ENCODE data around the gene MST1. TPM values are rescaled to one million over a fixed set of nuclear protein-coding genes. Genes with fewer than 3 reads are reported as not detected.

The MST1 gene
- total RNA-seq, 4 donors from 2014 or later = 1.7 to 4.7 (median 3.8) TPM

DNA sequence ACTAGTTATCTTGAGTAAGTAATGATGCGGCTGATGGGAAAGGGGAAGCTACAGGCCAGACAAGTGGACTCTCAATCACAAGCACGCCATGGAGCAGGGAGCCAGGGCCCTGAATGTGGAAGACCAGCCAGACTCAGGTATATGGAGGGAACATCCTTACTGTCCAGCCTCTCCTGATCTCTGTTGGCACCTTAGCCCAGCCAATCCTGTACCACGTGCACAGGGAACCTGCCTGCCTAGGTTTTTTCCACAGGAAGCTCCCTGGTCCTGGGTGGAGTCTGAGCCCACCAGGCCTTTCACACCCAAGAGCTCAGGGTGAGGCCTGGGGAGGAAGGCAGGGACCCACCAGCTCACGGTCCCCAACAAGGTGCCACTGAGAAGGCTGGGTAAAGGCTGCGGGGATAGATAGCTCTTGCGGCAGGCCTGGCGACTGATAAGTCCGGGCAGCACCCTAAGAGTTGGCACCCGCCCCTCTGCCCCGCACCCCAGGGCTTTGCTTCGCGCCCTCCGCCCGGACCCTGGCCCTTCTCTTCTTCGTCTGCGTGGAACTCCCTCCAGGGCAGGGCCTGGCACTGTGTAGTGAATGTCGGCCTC lies 16.1 kb downstream of the MST1 start:
- DNase-seq (ENCODE audit: extremely low spot score) = no peak
- H3K4me3 ChIP-seq = peak overlapping the region; percentile 74 to 88 (median 78)
- H3K27me3 ChIP-seq = peaks cover 0 to 12% (median 1%) of the 10 kb centered on the region in 4 donors
- no peaks in the 10 kb centered on the region for H3K9me3 ChIP-seq
- 77% methylated on average over 2 of the region's 17 CpGs for WGBS
- peaks cover 15 to 31% (median 23%) of the 10 kb centered on the region in 4 donors for H3K4me1 ChIP-seq
- H3K36me3 ChIP-seq = peaks cover 16 to 28% (median 27%) of the 10 kb centered on the region in 4 donors
- intact Hi-C loops (cut with DNase I) = no loop called here
- H3K27ac ChIP-seq (replicated peaks in 1 of 4) = peak overlapping the region; percentile 87 to 94 (median 93)
- TF ChIP-seq POLR2A (IDR thresholded peaks at IDR 0.05; ENCODE audit: low read depth) = no peak
- TF ChIP-seq, protein P1, sequence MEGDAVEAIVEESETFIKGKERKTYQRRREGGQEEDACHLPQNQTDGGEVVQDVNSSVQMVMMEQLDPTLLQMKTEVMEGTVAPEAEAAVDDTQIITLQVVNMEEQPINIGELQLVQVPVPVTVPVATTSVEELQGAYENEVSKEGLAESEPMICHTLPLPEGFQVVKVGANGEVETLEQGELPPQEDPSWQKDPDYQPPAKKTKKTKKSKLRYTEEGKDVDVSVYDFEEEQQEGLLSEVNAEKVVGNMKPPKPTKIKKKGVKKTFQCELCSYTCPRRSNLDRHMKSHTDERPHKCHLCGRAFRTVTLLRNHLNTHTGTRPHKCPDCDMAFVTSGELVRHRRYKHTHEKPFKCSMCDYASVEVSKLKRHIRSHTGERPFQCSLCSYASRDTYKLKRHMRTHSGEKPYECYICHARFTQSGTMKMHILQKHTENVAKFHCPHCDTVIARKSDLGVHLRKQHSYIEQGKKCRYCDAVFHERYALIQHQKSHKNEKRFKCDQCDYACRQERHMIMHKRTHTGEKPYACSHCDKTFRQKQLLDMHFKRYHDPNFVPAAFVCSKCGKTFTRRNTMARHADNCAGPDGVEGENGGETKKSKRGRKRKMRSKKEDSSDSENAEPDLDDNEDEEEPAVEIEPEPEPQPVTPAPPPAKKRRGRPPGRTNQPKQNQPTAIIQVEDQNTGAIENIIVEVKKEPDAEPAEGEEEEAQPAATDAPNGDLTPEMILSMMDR (IDR thresholded peaks at IDR 0.05) = no peak
- no peak for TF ChIP-seq EP300 (IDR thresholded peaks at IDR 0.05)
- TF ChIP-seq POLR2AphosphoS5 (IDR thresholded peaks at IDR 0.05) = no peak

DNA sequence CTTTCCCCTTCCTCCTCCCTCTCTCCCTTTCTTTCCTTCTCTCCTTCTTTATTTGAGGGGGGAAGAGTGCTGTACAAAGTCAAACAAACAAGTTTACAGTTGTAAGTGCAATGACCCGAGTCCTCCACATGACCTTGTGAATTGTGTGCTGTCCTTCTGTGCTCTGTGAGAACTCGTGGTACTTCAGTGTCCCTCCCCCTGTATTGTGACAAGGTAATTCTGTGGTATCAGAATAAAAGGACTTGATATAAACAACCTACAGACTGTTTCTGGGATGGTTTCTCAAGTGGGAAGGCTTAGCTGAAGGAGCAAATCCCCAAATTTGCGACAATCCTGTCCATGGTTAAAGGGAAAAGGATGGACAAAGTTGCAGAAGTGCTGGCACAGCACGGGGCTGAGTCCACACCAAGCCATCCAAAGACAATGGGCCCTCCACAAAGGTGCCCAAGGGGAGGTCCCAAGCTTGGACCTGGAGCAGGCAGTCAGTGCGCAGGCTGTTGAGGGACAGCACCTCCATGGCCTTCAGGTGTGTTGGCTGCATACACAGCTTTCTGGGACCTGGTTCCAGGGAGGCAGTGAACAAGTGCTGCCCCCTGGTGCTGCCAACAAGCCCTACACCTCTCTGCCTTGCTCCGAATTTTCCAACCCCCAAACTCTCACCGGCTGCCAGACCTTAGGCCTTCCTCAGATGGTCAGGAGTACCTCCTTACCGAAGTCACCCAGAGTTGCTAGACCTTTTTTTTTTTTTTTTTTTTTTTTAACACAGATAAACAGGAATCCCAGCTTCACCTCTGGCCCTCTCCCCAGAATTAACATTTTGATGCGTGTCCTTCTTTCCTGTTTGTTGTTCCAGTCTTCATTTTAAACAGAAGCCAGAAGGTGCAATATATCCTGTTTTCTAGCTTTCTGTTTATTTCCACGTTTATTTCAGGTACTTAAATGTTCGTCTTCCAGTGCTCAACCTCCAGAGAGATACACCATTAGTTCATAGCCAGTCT lies 17.7 kb downstream of the MST1 start:
- peaks cover 0 to 24% (median 2%) of the 10 kb centered on the region in 4 donors for H3K27me3 ChIP-seq
- WGBS = 48% methylated on average over 10 of the region's 11 CpGs

DNA sequence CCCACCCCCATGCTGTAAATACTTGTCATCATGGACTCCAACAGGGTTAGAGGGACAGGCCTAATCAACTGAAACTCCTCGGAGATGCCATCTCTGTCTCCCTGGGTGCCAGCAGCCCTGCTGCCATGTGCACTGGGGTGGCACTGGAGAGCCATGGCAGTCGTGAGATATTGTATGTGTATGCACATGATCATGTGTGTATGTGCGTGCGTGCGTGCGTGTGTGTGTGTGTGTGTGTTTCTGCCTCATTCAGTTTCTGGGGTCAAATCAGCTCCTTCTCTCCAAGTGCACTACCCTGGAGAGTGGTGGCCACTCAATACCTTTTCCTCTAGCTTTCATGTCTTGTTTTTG lies 18.4 kb downstream of the MST1 start:
- no peak overlapping the region for H3K4me3 ChIP-seq
- H3K9me3 ChIP-seq = no peaks in the 10 kb centered on the region
- intact Hi-C loops (cut with DNase I) = loop anchor here (2.0 kb wide), 1 partner anchor 130 kb away; no protein-coding TSS in a partner anchor
- no peak for DNase-seq (ENCODE audit: extremely low spot score)
- 47% methylated on average over 5 of the region's 6 CpGs for WGBS
- peaks cover 0 to 28% (median 2%) of the 10 kb centered on the region in 4 donors for H3K27me3 ChIP-seq
- TF ChIP-seq EP300 (IDR thresholded peaks at IDR 0.05) (no peak), POLR2A (IDR thresholded peaks at IDR 0.05; ENCODE audit: low read depth) (no peak), POLR2AphosphoS5 (IDR thresholded peaks at IDR 0.05) (no peak)
- TF ChIP-seq, protein P1 (IDR thresholded peaks at IDR 0.05) = no peak
- no peak overlapping the region for H3K27ac ChIP-seq (replicated peaks in 1 of 4)
- H3K36me3 ChIP-seq = peaks cover 0 to 5% (median 4%) of the 10 kb centered on the region in 4 donors
- peaks cover 15 to 23% (median 21%) of the 10 kb centered on the region in 4 donors for H3K4me1 ChIP-seq

More for the DNA sequence above, 17.7 kb downstream of the MST1 start:
- intact Hi-C loops (cut with DNase I) = loop anchor here (2.0 kb wide), 1 partner anchor 131 kb away; no protein-coding TSS in a partner anchor
- H3K4me1 ChIP-seq = peaks cover 15 to 27% (median 23%) of the 10 kb centered on the region in 4 donors
- DNase-seq (ENCODE audit: extremely low spot score) = no peak
- no peaks in the 10 kb centered on the region for H3K9me3 ChIP-seq
- H3K36me3 ChIP-seq = peaks cover under 1 to 12% (median 10%) of the 10 kb centered on the region in 4 donors
- no peak overlapping the region for H3K27ac ChIP-seq (replicated peaks in 1 of 4)
- no peak overlapping the region for H3K4me3 ChIP-seq
- TF ChIP-seq, protein P1 (IDR thresholded peaks at IDR 0.05) = peak; percentile 72 to 86 (median 78)
- no peak for TF ChIP-seq POLR2A (IDR thresholded peaks at IDR 0.05; ENCODE audit: low read depth)
- TF ChIP-seq POLR2AphosphoS5 (IDR thresholded peaks at IDR 0.05) = peak in 1 of 2 donors; percentile 57
- TF ChIP-seq EP300 (IDR thresholded peaks at IDR 0.05) = no peak

DNA sequence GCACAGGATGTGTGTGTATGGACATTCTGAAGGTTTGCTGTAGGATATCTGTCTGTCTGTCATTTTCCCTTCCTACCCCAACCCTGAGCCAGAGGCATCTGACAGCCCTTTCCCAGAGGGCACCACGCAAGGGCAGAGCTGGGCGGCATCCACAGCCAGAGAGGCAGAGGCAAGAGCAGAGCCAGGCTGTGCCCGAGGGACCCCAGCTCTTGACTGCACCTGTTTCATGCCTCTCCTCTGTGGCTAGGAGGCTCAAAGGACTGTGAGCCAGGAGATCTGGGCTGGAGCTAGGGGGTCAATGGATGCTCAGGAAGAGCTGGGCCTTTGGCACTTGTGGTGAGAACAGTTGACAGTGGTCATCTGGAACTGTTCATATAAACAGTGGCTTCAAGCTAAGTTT lies 19.9 kb downstream of the MST1 start:
- no peak for DNase-seq (ENCODE audit: extremely low spot score)
- no peak for TF ChIP-seq POLR2AphosphoS5 (IDR thresholded peaks at IDR 0.05)
- TF ChIP-seq, protein P1 (IDR thresholded peaks at IDR 0.05) = no peak
- no peak for TF ChIP-seq EP300 (IDR thresholded peaks at IDR 0.05)
- no peak for TF ChIP-seq POLR2A (IDR thresholded peaks at IDR 0.05; ENCODE audit: low read depth)
- Histone ChIP-seq H3K27ac (replicated peaks in 1 of 4) (no peak overlapping the region), H3K4me1 (peaks cover 6 to 10% (median 7%) of the 10 kb centered on the region in 4 donors), H3K9me3 (no peaks in the 10 kb centered on the region), H3K4me3 (no peak overlapping the region), H3K27me3 (peaks cover 0 to 42% (median 2%) of the 10 kb centered on the region in 4 donors), H3K36me3 (no peaks in the 10 kb centered on the region)
- intact Hi-C loops (cut with DNase I) = no loop called here
- 83% methylated on average over 1 of the region's 3 CpGs for WGBS

Measured in esophagus muscularis mucosa (tissue), 4 donors.